Fibroblast of gingiva (primary cell): ENCODE data around the gene MISP3.

ENCODE experiments used
- DNase-seq: peaks from one replicate; pipeline ENCODE4 v3.0.0-alpha.2; 2011; ENCODE audit warnings: low read depth

MISP3 gene

DNA sequence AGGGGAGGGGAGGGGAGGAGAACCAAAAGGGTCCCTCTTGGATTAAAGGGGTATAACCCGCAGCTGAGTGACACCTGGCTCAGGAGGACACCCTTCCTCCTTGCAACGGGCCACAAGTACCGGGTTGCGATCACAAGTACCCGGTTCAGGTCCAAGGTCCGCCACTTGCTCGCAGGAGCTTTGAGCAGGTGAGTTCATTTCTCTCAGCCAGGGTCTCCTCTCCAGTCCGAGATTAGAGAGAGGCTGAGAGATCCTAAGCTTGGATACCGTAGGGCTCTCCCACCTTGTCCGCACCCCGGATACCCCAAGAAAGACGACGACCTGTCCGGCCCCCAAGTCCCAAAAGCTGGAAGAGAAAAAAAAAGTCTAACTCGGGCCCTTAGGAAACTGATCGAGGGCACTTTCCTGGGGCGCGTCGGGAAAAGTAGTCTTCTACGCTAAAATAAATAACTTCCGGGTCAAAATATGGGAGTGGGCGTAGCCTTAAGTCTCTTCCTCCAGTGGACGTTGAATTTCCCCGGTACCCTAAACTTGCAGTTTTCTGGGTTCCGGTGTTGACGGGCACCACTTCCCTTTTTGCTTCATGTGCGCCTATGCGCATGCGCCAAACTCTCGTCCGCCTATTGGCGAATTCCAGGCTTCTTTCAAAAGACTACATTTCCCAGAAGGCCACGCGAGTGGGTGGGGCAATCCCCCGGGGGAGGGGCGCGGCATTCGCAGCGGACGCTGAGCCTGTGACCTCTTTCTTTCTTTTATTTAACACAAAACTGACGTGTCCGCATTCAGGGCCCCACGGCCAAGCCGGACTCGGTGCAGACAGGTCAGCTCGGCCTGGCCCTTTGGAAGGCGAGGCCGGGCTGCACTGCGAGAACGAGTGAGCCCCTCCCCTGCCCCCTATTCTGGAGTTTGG is 8.6 kb downstream of the MISP3 start:
- DNase-seq = peak; percentile 99

DNA sequence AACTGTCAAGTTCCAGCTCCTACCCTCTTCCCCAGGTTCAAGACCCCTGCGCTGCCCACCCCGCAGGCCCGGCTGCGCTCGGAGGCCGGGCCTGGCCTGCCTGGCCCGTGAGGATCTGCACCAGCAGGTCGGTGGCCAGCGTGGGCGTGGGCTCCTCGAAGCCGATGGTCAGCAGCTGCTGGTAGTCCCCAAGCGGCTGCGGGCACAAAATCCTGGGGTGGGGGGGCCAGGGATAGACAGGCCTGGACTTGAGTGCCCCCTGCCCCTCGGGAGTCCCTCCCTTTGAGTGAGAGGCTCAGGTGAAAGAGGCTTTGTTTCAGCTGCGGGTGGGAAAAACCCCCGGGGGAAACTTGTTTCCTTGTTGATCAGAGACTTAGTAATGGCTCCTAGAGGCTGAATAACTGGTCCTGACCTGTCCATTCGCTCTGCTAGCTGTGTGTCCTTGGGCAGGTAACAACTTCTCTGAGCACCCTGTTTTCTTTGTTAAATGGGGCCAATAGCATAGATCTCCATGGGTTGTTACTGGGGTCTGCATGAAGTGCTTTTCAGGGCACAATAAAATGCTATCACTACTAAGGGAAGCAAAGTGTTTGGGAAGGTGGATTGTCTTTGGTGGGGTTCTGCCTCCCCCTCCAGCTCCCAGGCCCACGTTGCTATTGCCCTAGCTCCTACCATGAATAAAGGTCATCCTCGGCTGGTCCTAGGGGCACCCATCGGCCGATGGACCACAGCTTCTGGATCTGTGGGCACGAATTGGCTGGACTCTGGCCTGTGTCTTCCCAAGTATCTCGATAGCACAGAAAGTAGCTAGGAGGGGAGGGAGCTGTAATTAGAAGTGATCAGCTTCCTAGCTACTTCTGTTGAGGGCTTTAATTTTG is 9.4 kb downstream of the MISP3 start:
- DNase-seq = no peak

DNA sequence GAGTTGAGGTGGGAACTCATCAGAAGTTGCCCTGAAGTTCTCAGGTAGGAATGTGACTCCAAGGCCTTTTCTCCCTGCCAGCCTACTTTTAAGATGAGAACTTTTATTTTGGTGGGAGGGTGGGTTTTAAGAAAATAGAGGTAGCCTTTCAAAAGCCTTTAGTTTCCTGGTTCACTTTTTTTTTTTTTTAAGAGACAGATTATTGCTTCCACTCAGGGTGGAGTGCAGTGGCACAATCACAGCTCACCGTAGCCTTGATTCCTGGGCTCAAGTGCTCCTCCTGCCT is 10.0 kb downstream of the MISP3 start:
- no peak for DNase-seq

DNA sequence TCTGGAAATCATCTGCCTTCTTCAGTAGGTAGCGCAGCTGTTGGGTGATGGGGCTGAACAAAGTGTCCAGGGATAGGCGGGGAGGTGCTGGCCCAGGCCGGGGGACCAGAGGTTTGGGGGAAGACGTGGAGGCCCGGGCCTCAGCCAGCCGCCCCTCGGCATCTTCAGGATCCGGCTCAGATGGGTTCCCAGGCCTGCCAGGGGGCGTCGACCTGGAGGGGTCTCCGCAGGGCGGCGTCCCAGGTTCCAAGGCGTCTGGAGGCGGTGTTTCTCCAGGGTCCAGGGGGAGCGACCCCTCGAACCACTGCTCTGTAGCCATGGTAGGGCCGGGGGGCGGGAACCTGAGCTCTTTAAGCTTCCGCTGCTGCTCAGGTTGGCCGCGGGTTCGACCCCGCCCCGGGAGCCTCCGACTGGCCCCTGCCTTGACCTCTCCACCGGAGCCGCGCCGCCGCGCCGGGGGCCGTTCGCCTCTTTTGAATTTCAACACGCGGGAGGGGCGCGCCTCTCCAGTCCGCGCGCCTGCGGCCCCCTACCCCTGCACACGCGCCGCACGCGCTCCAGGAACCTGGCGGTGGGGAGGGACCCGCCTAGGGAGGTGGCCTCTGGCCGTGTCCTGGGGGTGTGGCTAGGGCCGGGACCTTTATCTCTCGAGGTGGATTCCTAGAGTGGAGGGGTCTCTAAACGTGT is 12.9 kb downstream of the MISP3 start, which contains the start of gene C19orf67:
Gene C19orf67, minus strand, starts transcription at position 475 of the 687 bp plus-strand sequence. Its CDS starts 156 bp downstream, at position 319.
- DNase-seq = no peak

DNA sequence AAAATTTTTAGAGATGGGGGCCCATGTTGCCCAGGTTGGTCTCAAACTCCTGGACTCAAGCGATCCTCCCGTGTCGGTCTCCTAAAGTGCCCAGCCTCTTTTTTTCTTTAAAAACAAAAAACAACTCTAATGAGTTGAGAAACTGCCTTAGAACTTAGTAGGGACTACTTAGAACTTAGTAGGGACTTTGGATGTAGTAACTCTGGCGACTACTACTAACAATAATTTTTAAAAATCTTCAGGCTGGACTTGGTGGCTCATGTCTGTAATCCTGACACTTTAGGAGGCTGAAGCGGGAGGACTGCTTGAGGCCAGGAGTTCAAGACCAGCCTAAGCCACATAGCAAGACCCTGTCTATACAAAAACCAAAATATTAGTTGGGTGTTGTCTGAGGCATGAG is 13.5 kb downstream of the MISP3 start:
- no peak for DNase-seq

DNA sequence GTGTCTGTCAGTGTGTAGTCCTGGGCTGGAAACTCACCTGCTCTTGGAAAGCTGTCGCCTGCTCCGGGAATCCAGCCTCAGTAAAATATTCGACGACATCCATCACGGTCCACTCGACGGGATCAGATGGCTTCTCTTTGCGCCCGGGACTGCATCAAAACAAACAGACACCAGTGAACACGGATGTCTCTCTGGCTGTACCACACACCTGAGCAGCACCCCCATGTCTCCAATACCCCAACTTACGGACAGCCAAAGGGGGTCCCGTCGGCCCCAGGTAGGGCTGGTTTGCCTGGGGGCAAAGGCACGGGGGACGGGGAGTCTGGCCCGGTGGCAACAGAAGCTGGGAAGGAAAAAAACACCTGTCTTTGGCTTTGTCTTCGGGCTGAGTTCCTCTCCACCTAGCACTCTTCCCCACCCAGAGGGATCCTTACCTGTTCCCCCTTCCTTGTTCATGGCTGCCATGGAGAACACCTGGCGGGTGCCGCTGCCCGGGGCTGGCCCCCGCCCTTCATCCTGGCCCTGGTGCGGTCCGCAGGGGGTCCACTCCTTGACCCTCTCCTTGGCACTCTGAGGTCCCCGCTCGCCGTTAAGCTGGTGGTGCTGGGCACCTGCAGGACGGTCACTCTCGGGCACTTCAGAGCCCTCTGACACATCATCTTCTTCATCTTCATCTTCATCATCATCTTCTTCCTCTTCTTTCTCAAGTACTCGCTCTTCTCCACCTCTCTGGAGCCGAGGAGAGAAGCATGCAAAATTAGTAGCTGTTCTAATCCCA is 16.2 kb downstream of the MISP3 start:
- no peak for DNase-seq

DNA sequence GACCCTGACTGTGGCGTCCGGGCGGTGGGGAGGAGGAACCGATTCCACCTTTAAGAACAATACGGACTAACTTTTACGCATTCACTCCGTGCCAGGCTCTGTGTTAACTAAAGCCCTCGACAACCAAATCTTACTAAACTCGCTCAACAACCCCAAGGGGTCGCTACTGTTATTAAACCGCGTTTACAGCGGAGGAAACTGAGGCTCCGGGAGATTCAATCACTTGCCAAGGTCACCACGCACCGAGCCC is 16.8 kb downstream of the MISP3 start:
- no peak for DNase-seq

DNA sequence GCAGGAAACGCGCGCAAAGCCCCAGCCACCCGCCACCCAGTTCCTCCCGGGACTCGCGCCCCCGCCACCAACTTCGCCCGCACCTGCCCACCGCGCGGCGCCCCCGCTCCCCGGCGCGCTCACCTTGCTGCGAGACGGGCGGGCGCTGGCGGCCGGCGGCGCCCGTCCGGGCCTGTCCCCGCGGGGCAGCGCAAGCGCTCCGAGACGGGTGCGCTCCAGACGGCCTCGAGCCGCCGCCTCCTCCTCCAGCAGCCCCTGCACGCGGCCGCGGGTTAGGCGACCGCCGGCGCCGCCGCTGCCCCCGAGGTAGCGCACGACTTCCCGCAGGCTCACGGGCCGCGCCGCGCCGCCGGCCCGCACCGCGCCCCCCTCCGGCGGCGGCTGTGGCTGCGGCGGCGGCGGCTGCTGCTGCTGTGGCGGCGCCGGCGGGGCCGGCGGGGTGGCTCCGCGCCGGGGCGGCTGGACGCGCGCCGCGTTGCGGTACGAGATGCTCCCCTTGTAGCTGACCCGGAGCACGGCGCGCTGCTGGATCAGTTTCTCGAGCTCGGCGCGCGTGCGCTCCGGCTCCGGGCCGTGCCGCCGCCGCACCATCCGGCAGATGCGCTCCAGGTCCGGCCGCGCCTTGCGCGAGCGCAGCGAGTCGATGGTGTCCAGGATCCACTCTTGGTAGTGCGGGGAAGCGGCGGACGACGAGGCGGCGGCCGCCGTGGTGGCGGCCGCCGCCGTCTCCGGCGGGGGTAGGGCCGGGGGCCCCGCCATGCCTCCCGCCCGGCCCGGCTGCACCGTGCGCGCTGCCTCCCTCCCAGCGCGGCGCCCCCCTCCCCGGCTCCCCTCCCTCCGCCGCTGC is 17.3 kb downstream of the MISP3 start:
- DNase-seq = peak; percentile 73

DNA sequence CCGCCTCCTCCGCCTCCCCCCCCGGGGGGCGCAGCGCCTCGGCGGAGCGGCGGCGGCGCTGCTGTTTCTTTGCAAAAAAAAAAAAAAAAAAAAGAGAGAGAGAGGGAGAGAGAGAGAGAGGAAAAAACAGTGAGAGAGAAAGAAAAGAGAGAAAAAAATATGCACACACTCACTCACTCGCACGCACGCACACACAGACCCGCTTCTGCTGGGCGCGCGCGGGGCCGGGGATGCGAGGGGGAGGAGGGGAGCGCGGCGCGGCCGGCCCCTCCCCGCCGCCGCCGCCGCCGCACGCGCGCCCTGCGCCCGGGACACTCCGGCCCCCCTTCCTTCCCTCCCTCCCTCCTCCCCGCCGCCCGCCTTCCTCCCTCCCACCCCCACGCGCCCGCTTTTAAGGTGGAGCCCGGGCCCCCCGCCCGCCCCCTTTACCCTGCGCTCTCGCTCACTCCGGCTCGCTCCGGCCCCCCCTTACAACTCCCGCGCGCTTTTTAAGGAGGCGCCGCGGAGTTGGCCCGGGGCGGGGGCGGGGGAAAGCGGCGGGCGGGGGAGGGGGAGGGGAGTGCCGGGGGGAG is 18.0 kb downstream of the MISP3 start, which contains the start of gene SAMD1:
Gene SAMD1, minus strand, starts transcription at position 243 of the 572 bp plus-strand sequence.
- peak; percentile 95 for DNase-seq

DNA sequence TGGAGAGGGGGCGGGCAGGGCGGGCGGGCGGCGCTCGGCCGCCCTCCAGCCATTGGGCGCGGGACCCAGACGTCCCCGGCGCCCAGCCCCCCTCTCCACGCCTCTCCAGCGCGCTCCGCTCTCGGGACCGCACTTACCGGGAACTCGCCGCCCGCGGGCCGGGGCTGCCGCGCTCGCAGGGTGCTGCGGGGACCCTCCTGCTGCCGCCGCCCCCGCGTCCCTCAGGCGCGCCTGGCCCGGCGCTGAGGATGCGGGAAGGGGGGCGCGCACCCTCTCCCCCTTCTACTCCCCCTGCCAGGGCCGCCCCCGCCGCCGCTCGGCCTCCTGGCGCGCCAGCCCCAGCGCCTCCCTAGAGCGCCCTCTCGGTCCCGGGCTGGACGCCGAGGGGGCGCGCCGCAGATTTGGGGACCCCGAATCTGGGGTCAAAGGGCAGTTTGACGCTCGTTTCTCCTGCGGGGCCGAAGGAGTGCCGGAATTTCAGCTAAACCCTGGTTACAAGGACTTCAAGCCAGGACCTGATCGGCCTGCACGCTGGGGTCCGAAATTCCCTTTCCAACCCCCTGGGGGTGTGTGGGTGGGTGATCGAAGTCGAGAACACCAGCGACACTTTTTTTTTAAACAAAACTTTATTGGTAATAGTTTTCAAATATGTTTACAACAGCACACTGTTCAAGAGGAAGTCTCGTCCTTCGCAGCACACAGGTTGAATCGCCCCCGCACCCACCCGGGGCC is 18.7 kb downstream of the MISP3 start:
- peak; percentile 52 for DNase-seq

DNA sequence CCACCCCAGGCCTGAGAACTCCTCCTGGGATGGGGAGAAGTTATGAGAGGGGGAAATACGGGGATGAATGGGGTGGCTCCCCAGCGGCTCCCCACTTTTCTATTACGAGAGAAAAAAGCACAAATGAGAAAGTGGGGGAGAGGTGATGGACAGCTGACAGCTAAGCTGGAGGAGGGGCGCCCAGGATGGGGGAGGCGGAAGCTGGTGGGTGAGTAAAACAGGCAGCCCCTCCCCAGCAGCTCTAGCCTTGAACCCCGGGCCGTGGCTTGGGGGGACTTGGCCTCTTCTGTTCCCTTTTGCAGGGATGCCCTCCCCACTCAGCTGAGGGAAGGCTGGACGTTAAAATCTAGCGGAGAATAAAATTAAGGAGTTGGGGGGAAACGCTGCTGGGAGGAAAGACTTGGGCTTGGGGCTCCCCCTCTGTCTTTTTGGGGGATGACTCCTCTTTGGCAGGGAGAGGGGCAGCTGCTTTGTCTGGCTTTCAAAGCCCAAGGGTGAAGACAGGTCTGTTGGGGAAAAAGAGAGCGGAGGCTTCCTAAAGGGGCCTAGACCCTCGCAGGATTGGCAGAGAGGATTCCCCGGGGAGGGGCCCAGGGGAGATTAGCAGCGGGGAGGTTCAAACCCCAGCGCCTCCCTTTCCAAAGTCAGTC is 19.4 kb downstream of the MISP3 start:
- no peak for DNase-seq

DNA sequence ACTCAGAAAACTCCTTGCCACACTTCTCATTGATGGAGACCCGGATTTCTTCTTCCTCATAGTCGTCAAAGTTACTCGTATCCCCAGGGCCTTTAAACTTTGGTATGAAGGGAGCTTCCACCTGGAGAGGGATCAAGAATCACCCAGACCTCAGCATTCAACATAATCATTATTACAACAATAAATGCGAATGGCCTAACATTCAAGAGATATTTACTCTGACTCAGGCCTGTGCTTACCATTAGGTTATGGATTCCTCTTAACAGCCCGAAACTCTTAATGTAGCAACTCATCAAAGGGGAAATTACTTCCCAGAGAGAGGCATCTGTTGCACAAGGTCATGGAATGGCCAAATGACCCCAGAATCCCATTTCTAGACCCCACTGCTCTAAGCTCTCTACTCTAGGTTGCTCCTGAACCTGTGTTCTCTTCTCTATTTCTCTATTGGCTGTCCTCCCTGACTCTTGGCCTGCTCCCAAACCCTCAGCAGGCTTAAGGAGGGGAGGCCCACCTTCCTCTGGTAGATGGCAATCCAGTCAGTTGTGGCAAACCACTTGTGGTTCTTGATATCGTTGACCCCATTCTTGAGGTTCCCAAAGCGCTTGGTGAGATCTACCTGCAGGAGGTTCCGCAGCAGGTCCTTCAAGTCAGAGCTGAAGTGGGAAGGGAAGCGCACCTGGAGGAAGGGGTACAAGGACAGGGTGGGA is 20.7 kb downstream of the MISP3 start:
- no peak for DNase-seq

DNA sequence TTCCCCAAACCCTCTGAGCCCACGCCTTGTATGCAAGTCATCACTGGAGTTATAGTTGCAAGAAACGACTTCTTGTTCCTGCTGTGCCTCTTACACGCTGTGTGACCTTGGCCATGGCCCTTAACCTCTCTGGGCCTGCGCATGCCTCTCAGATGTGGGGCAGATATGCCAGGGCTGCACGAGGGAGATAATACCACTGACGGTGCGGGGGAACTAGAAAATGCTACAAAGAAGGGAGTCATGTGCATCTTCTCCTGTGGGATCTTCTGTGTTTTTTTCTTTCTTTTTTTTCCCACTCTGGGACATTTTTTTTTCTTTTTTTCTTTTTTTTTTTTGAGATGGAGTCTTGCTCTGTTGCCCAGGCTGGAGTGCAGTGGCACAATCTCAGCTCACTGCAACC is 22.3 kb downstream of the MISP3 start:
- no peak for DNase-seq

DNA sequence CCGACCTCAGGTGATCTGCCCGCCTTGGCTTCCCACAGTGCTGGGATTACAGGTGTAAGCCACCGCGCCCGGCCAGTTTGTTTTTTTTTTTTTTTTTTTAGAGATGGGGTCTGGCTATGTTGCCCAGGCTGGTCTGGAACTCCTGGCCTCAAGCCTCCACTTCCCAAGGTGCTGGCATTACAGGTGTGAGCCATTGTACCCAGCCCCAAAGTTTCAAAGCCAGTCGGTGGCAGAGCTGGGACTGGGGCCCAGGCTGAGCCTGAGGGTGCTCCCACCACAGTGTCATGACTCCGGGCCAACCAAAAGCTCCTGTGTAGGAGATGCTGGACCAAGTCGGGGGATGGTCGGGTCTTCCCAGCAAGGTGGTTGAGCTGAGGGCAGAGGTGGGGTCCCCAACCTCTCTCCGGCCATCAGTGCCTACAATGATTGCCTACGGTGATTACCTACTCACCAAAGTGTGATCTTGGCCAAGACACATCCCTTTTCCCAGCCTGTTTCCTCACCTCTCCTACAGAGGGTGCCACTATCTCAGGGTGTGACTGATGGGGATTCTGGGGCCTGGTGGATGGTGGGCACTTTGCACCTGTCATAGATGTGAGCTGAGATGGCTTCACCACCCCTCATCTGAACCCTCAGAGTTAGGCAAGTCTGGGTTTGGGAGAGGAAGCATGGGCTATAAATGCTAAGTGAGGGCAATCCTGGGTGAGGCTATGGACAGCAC is 23.8 kb downstream of the MISP3 start:
- DNase-seq = no peak

DNA sequence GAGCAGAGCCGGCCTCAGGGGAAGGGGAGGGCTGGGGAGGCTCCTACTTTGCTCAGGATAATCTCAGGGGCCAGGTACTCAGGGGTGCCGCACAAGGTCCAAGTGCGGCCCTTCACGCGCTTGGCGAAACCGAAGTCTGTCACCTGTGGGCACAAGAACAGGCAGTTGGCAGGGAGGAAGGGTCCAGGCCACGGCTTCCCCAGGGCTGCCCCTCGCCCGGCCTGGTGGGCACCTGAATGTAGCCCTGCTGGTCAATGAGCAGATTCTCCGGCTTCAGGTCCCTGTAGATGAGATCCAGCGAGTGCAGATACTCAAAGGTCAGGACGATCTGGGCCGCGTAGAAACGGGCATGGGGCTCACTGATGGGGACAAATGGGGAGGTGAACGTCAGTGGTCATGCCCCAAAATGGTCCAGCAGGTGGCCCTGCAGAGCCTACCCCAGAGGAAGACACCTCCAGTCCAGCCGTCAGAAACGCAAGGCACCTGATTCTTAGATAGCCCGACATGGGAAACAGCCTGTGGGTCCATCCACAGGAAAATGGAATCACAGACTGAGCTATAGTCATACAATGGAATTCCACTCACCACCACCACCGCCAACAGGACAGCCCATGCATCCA is 25.1 kb downstream of the MISP3 start:
- DNase-seq = no peak

DNA sequence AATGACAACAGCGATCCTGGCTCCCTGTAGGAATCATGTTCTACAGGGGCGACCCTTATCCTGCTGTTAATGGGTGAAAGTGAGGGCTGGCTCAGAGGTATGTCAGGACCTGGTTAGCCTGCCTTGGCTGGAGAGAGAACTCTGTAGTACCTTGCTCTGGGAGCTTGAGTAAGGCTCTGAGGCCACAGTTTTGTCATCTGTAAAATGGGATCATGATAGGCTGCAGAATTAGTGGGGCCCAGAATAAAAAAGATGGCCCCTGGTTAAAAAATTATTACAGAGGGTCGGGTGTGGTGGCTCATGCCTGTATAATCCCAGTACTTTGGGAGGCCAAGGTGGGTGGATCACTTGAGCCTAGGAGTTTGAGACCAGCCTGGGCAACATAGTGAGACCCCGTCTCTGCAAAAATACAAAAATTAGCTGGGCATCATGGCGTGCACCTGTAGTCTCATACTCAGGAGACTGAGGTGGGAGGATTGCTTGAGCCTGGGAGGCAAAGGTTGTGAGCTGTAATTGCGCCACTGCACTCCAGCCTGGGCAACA is 28.5 kb downstream of the MISP3 start:
- DNase-seq = no peak

DNA sequence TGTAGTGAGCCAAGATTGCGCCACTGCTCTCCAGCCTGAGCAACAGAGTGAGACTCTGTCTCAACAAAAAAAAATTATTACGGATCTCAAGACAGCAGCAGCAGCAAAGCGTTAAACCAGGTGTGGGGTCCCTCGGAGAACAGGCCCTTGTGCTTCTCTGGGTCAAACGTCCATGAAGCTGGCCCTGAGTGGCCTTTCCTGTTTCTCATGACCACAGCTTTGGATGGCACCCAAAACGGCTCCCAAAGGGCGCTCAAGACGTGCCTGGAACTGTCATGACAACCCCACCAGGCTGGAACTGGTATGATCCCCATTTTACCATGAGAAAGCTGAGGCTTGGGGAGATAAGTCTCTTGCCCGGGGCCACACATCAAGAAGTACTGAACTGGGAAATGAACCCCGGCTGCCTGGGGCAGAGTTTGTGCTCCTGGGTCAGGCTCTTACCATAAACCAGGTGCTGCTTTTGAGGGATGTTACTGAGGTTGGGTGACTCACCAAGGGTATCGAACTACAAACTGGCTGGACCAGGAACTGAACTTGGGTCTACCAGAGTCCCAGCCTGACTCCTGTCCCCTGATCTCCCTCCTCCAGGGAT is 29.6 kb downstream of the MISP3 start:
- DNase-seq = no peak
